DOHH2 (cell line): ENCODE results near the gene RTCB.
A peak's percentile ranks its signal among the peaks of the same experiment; 100 is the strongest.

Experiments
- CTCF ChIP-seq: fragments of 200-600 bp; sonication (generic); IDR thresholded peaks from one replicate; pipeline ENCODE4 v1.5.1; 2014; ENCODE audit warnings: antibody characterized with exemption, mild to moderate bottlenecking, low read depth, low read length; ENCODE audit not compliant: poor library complexity, severe bottlenecking
- EZH2phosphoT487 ChIP-seq: fragments of 200-600 bp; sonication (generic); IDR thresholded peaks from 2 replicates; pipeline ENCODE4 v1.6.1; 2017; ENCODE audit warnings: borderline replicate concordance, mild to moderate bottlenecking, antibody characterized with exemption, low read length, moderate library complexity, mixed read lengths

DNA sequence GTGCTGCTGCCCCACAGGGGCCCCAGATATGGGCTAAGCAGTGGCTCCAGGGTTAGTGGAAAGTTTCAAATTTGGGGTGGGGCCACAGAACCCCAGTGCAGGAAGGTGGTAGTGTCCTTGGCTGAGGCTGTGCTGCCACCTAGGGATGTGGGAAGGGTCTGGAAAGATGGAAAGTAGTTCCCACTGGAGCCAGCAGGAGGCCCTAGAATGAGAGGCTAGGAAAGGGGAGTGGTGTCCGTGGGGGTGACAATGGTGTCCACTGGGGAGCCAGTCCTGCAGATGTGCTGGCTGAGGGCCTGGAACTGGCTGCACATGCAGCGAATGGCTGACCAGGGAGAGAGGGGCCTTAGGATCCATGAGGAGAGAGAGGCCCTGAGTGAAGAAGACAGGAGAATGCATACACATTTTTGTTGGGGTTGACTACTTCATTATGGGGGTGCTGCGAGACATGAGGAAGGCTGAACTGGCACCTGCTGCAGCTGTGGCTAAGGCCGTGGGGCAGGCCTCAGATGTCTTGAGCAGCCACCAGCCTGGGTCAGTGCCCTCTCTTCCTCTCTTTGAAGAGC lies 33.3 kb downstream of the RTCB start:
- no peak for TF ChIP-seq EZH2phosphoT487
- peak; percentile 69 for TF ChIP-seq CTCF
